ENCODE measurements around the gene CSH1.
"Not testable (repeated sequence)": the region's sequence is repeated elsewhere in the genome, so short reads cannot be mapped to it uniquely, and the experiment has no call there.

The CSH1 gene

GRCh38 chr17:63896524-63897354 is at the start of gene CSH1:
TSS of gene CSH1 (minus strand) at chr17:63896574. CDS start at chr17:63896511, 63 bp downstream.
- DNase-seq (ENCODE audit: low read depth in 1 of 2, low spot score in 1 of 2), result not testable (repeated sequence)

- no peak for DNase-seq (ENCODE audit: low read depth in 1 of 2, low spot score in 1 of 2)
Observed at GRCh38 chr17:63945784-63946439, 49.5 kb upstream of the CSH1 start.

GRCh38 chr17:63944736-63945499 is 48.5 kb upstream of the CSH1 start:
- no peak for DNase-seq (ENCODE audit: low read depth in 1 of 2, low spot score in 1 of 2)

GRCh38 chr17:63943745-63944144 is 47.4 kb upstream of the CSH1 start:
- no peak for DNase-seq (ENCODE audit: low read depth in 1 of 2, low spot score in 1 of 2)

DNA sequence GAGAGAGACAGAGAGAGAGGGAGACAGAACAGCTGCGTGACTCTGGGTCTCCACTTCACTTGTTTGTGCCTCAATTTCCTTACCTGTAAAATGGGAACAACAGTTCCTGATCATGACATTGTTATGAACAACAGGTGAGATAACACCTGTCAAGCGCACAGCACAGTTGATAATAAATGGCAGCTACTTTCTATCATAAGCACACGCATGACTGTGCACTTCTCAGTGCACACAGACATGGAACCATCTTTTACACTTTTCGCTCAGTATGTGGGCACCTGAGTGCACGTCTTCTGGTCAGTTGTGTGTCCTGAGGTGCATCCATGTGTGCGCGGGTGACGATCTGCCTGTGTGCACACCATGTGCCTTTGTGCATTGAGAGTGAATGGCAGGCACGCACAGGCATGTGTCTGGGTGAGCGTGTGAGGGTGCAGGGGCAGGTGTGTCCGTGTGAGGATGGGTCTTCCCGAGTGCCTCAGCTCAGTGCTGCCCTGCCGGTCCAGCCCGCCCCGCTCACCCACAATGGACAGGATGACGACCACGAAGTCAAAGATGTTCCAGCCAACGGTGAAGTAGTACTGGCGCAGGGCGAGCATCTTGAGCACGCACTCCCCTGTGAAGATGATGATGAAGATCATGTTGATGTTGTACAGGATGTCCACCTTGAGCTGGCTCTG is 46.1 kb upstream of the CSH1 start:
- DNase-seq (ENCODE audit: low read depth in 1 of 2, low spot score in 1 of 2), result no peak

DNA sequence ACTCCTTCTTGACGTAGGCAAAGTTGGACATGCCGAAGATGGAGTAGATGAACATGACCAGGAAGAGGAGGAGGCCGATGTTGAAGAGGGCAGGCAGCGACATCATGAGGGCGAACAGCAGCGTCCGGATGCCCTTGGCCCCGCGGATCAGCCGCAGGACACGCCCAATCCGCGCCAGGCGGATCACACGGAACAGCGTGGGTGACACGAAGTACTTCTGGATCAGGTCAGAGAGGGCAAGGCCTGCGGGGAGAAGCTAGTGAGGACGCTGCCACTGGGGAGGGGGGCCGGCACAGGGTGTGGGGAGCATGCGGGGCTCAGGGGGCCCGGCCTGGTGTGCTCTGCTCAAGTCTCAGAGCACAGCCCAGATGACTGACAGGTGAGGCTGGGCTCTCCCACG is 45.4 kb upstream of the CSH1 start:
- DNase-seq (ENCODE audit: low read depth in 1 of 2, low spot score in 1 of 2), result no peak

GRCh38 chr17:63941162-63941561 is 44.8 kb upstream of the CSH1 start:
- DNase-seq (ENCODE audit: low read depth in 1 of 2, low spot score in 1 of 2), result no peak

DNA sequence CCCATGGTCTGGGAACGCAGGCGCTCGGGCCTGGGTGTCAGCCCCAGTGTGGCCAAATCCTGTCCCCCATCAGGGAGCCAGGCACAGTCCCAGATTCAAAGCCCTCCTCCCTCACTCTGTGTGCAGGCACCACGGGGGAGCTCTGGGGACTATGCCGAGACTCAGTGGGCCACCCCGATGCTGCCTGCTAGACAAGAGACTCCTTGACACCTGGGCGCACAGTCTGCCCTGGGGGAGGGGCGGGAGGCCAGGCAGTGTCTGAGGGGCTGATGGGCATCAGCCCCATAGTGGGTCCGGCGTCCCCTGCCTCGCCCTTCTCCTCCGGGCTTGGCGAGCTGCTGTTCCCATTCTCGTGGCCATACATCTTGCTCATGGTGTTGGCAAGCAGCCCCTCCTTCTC is 44.2 kb upstream of the CSH1 start:
- no peak for DNase-seq (ENCODE audit: low read depth in 1 of 2, low spot score in 1 of 2)

DNA sequence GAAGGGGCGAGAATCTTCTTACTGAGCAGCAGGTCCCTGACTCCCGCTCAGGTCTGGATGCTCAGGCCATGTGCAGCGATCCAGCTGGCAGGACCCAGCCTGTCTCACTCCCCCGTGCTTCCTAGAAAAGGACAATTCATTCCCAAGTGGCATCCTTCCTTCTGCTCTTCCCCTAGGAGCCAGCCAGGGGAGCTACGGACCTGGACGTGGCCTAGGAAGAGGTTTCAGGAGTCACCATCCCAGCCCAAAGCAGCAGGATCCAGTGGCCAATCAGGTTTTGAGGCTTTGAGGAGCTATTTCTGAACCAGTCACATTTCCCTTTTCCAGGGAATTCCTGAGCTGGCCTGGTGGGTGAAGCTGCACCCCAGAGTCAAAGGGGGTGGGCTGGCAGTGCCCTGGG is 43.5 kb upstream of the CSH1 start:
- no peak for DNase-seq (ENCODE audit: low read depth in 1 of 2, low spot score in 1 of 2)

DNA sequence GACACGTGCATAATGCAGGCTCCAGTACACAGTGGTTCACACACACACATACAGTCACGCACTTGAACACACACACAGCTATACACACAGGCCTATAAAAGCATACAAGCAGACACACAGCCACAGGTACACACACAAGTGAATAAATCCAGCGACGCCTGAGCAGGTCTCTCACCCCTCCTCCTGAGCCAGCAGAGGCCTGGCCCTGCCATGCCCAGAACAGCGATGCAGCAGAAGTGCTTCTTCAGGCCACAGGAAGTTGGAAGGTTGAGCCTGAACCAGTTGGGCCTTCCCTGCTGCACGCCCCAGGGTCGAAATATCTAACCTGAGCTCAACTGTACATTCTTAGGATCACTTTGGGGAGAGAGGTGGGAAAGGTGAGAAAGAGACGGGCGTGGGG is 43.0 kb upstream of the CSH1 start:
- DNase-seq (ENCODE audit: low read depth in 1 of 2, low spot score in 1 of 2), result no peak

GRCh38 chr17:63937920-63938319 is 41.5 kb upstream of the CSH1 start:
- DNase-seq (ENCODE audit: low read depth in 1 of 2, low spot score in 1 of 2), result no peak

DNA sequence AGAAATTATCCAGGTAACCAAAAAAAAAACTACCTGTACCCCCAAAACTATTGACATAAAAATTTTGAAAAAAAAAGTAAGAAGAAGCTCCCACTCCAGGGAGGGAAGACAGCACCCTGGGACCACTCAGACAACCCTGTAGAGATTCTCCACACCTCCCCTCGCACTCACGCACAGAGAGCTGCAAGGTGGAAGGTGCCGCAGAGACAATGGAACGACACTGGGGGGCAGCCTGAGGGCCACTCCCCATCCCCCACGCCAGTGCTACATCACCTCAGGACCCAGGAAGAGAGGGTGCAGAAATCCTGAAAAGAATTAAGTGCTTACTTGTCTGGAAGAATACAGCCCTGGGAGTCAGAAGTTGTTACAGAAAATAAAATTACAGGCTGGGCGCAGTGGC is 40.9 kb upstream of the CSH1 start:
- no peak for DNase-seq (ENCODE audit: low read depth in 1 of 2, low spot score in 1 of 2)

DNA sequence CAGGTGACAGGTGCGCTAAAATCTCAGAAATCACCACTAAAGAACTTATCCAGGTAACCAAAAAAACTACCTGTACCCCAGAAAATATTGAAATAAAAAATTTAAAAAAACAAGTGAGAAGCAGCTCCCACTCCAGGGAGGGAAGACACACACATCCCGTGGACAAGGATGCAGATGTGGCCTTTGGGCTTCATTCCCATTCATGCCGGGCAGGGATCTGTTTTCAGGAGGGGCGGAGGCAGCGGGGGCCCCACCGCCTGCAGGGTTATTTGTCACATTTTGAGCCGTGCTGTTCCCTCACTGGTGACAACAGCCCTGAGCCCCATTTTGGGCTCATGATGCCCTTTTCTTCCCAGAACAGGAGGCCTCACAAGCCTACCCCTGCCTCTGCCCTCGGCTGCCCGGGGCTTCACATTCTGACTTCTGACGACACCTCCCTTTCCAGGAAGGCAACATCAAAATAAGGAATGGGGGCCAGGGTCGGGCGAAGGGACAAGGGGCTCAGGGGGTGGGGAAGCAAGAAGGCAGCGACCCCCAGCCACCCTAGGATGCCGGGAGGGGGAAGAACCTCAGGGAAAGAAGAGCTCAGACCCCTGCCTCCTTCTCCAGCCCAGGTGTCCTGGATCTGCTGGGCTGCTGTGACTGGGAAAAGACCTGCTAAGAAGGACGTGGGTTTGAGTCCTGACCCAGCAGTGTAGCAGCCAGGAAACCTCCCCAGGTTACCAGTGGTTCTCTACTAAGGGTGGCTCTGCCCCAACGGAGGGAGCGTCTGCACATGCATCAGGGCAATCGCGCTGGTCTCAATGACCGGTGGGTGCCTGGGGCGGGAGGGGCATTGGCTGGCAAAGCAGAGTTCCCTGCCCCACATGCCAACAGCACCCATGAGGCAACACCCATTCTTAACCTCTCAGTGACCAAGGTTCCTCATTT is 38.1 kb upstream of the CSH1 start:
- DNase-seq (ENCODE audit: low read depth in 1 of 2, low spot score in 1 of 2), result no peak

DNA sequence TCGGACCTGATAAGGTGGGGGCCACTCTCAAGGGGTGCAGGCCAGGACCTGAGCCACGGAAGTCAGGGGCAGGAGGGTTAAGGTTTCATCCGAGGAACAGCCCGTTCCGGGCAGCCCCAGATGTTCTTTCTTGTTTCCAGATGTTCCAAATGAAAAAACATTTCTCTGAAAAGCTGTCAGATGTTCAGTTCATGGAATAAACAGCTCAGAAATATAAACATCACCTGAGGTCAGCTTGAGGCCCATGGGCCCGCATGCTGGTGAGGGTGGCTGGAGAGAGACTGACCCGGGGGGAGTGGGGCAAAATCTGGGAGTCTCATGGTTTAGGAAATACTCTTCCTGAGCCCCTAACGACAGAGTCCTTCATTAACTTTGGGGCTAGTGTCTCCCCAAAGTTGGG is 37.2 kb upstream of the CSH1 start:
- no peak for DNase-seq (ENCODE audit: low read depth in 1 of 2, low spot score in 1 of 2)

DNA sequence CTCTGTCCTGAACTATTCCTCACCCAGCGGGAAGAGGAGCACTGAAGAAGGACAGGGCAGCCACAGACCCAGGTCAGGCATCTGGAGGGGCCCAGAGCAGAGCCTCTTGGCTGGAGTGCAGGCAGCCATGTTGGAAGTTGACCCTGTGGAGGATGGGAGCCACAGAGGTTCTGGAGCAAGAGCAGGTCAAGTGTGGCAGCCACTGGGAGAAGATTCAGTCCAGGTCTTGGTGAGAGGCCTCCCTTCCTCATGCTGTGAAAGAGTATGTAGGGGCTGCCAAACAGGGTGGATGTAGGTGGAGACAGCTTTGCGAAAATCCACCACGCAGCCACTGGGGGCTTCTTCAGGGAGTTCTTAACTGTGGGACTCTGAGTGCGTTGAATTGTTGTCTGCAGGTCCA is 36.3 kb upstream of the CSH1 start:
- DNase-seq (ENCODE audit: low read depth in 1 of 2, low spot score in 1 of 2), result no peak

- DNase-seq (ENCODE audit: low read depth in 1 of 2, low spot score in 1 of 2), result peak in 1 of 2 donors; percentile 19
Observed at GRCh38 chr17:63931981-63932561, 35.7 kb upstream of the CSH1 start, which contains the start of gene CD79B. TSS of gene CD79B (minus strand) at chr17:63932331. CDS start at chr17:63932261, 70 bp downstream.

- peak; percentile 35 to 37 for DNase-seq (ENCODE audit: low read depth in 1 of 2, low spot score in 1 of 2)
Observed at GRCh38 chr17:63930951-63931575, 34.7 kb upstream of the CSH1 start.

DNA sequence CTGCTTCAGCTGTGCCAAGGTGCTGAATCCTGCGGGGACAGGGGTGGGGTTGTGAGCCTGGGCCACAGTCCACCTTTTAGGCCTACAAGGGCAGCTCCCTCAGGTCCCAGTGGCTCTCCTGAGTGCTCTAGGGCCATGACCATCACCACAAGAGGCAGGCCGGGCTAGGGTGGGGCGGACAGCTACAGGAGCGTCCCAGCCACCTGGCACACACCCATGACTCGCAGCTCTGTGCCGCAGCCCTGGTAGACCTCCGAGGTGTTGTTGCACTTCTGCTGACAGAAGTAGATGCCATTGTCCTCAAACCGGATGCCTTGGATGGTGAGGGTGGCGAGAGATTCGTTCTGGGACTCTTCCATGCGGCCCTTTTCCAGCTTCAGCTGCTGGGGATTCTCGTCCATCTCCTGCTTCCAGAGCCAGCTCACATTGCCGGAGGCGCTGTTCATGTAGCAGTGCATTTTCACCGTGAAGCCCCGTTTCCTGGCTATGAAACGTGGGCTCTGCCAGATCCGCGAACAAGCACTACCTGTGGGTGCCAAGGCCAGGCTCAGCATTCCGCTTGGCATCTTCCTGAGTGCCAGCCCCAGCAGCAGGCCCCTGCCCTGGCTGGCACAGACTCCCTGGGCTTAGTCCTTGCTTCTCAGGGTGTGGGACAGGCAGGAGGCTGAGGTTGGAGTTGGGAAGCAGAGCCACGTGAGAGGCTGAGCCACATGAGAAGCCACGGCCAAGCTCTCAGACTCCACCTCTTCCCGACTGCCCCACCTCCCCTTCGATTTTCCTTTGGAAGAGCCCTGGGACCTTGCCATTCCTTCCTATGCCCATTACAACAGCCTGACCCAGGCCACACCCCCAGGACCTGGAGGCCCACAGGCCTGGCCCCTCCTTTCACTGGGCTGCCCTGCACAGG is 33.7 kb upstream of the CSH1 start:
- no peak for DNase-seq (ENCODE audit: low read depth in 1 of 2, low spot score in 1 of 2)

Measured in activated T-helper 1 cell treated with anti-CD3 and anti-CD28 coated beads, Interleukin-2, amount 50 U/mL, for 16 hours (primary cell).